GM12872 (cell line): ENCODE data around the gene PSMB2.

Experiments
- TF ChIP-seq, protein P1 (sequence below): IDR thresholded peaks from 3 replicates; pipeline ENCODE4 v1.5.1; 2011; ENCODE audit warnings: low read depth, mild to moderate bottlenecking, low read length, moderate library complexity; ENCODE audit not compliant: insufficient read depth

Gene PSMB2

DNA sequence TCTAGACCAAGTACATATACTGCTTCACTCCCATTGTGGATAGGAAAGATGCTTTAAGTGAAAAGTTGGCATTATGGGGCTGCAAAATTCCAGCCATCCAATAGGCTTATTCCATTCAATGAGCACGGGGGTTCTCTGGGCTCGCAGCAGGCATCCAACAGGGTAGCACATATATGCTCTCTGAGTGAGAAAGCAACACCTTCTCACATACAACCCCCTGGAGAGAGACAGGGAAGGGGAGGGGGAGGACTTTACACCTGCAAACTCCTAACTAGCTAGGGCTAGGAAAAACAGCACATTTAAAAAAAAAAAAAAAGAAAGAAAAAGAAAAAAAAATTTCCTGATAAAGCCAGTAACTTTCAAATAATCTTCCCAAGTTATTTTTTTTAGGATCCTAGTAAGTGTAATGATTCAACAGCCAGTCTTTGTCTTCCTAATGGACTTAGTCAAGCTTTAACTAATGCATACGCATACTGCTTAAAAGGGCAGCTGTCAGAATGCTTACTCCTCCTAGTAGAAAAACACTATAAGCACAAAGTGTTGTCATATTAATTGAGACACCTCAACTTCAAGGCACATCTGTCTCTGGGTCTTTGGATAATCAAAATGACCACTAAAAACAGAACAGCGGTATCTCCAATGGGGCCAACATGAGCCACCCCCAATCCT, 18.7 kb downstream of the PSMB2 start:
- TF ChIP-seq, protein P1, sequence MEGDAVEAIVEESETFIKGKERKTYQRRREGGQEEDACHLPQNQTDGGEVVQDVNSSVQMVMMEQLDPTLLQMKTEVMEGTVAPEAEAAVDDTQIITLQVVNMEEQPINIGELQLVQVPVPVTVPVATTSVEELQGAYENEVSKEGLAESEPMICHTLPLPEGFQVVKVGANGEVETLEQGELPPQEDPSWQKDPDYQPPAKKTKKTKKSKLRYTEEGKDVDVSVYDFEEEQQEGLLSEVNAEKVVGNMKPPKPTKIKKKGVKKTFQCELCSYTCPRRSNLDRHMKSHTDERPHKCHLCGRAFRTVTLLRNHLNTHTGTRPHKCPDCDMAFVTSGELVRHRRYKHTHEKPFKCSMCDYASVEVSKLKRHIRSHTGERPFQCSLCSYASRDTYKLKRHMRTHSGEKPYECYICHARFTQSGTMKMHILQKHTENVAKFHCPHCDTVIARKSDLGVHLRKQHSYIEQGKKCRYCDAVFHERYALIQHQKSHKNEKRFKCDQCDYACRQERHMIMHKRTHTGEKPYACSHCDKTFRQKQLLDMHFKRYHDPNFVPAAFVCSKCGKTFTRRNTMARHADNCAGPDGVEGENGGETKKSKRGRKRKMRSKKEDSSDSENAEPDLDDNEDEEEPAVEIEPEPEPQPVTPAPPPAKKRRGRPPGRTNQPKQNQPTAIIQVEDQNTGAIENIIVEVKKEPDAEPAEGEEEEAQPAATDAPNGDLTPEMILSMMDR: no peak

GRCh38 chr1:35619237-35620121, 21.8 kb downstream of the PSMB2 start:
- TF ChIP-seq, protein P1: no peak

DNA sequence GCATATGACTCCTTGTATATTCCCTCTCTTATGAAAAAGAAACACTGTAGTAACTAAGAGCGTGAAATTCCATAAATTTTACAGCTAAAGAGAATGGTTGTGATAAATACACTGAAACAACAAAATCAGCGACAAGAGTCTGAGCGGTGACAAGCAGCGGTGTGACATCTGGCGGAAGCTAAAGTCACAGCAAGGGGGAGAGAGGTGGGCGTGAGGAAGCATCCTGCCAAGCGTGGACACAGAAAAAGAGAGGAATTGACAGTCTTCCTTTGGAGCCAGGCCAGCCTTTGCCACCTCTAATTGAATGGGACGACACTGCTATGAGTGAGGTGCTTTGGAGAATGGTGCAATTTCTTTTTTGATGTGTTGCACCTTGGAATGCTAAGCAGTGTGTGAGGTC, 25.9 kb downstream of the PSMB2 start:
- TF ChIP-seq, protein P1: no peak

GRCh38 chr1:35611655-35612054, 29.7 kb downstream of the PSMB2 start:
- TF ChIP-seq, protein P1: no peak

- TF ChIP-seq, protein P1: no peak
These were observed 35.5 kb downstream of the PSMB2 start for GRCh38 chr1:35605867-35606182.

DNA sequence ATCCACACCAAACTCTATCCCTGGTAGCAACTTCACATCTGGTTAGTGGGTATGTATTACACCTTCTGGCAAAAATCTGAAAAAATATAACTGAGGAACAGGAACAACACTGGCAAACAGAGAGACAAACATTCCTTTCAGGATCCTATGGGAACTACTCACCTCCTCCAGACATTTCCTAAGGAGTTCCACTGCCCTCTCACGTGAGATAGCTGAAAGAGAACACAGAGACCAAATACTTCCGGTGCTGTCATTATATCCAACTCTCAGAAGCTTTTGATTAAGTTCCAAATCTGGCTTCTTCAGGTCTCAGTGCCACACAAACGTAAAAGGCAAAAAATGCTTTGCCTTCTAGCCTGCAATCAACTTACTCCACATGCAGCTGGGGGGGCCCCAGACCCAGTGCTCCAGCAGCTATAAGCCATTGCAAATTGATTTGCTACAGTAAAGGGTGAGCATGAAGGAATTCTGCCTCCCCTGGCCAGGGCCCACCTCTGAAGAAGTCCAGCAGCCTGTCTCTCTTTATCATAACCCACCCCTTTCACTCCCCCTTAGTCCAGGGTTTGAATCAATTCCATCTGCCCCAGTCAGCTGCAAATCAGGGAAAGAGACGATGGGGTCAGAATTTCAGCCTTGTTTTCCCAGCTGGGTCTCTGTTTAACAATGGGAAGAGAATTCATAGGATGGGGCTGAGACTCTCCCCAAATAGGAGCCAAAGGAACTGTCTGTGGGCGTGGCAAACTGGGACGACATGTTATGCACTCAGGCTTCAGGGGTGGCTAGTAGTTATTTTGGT, 36.1 kb downstream of the PSMB2 start:
- TF ChIP-seq, protein P1: no peak

GRCh38 chr1:35603941-35604340, 37.4 kb downstream of the PSMB2 start:
- TF ChIP-seq, protein P1: no peak
